Lower leg skin (tissue), 4 donors: ENCODE data around the gene NR3C2. TPM values are rescaled to one million over a fixed set of nuclear protein-coding genes. Genes with fewer than 3 reads are reported as not detected.

ENCODE experiments used
- DNase-seq, 2 donors: peaks; one replicate each; pipeline ENCODE4 v3.0.0-alpha.2; 2019; ENCODE audit warnings: low spot score in 2 of 2
- H3K4me3 ChIP-seq: fragments of 200-600 bp; sonication (generic); 2 replicates; pipeline ENCODE4 v1.5.1; 2017; ENCODE audit warnings: mild to moderate bottlenecking, low read depth; ENCODE audit not compliant: poor library complexity, severe bottlenecking
- POLR2A ChIP-seq, 2 donors: fragments of 450-650 bp; IDR thresholded peaks; one replicate each; pipeline ENCODE4 v1.6.1; 2016 to 2017; ENCODE audit warnings: antibody characterized with exemption in 2 of 2, mild to moderate bottlenecking in 1 of 2, moderate library complexity in 1 of 2
- WGBS, 2 donors: methylation state at CpG; one replicate each; pipeline ENCODE4 v1.1.5; 2018; 5-methylcytosine and 5-hydroxymethylcytosine counted together
- intact Hi-C: fragments of 100-400 bp; cut with DNase I; formaldehyde crosslinking; loops from one replicate; pipeline ENCODE4 v1.15.0; 2023; ENCODE audit warnings: low total_unique reads
- total RNA-seq, 4 donors: library from RNA; depleted of rRNA; stranded (reverse); fragments of >200 nt; gene quantifications; one replicate each; pipeline ENCODE4 v1.1.0, GENCODE V29; 2016
- TF ChIP-seq, protein P1 (sequence below), 3 donors: fragments of 450-650 bp; IDR thresholded peaks; one replicate each; pipeline ENCODE4 v1.5.1; 2016; ENCODE audit warnings: antibody characterized with exemption in 3 of 3, mild to moderate bottlenecking in 3 of 3, moderate library complexity in 2 of 3

Gene NR3C2
- total RNA-seq, 4 donors from 2014 or later, result 9.7 to 21.3 (median 10.6) TPM

DNA sequence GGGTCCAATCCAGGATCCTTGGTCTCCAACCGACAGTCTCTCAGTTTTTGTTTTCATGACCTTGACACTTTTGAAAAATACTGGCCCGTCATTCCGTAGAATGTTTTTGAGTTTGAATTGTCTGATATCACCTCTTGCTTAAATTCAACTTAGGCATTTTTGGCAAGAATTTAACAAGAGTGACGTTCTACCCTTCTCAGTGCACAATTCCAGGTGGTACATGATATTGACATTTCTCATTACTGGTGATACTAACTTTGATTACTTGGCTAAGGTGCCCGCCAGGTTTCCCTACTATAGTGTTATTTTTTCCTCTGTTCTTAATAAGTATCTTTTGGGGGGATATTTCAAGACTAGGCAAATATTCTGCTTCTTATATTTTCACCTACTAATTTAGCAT lies 215.1 kb downstream of the NR3C2 start:
- no peak for DNase-seq
- WGBS, 2 donors, result 94 to 97% methylated on average over 5 of the region's 5 CpGs
- TF ChIP-seq, protein P1, sequence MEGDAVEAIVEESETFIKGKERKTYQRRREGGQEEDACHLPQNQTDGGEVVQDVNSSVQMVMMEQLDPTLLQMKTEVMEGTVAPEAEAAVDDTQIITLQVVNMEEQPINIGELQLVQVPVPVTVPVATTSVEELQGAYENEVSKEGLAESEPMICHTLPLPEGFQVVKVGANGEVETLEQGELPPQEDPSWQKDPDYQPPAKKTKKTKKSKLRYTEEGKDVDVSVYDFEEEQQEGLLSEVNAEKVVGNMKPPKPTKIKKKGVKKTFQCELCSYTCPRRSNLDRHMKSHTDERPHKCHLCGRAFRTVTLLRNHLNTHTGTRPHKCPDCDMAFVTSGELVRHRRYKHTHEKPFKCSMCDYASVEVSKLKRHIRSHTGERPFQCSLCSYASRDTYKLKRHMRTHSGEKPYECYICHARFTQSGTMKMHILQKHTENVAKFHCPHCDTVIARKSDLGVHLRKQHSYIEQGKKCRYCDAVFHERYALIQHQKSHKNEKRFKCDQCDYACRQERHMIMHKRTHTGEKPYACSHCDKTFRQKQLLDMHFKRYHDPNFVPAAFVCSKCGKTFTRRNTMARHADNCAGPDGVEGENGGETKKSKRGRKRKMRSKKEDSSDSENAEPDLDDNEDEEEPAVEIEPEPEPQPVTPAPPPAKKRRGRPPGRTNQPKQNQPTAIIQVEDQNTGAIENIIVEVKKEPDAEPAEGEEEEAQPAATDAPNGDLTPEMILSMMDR (IDR thresholded peaks at IDR 0.05), result no peak
- no peak for TF ChIP-seq POLR2A (IDR thresholded peaks at IDR 0.05)
- no peak overlapping the region for H3K4me3 ChIP-seq
- intact Hi-C loops, result no loop called here

DNA sequence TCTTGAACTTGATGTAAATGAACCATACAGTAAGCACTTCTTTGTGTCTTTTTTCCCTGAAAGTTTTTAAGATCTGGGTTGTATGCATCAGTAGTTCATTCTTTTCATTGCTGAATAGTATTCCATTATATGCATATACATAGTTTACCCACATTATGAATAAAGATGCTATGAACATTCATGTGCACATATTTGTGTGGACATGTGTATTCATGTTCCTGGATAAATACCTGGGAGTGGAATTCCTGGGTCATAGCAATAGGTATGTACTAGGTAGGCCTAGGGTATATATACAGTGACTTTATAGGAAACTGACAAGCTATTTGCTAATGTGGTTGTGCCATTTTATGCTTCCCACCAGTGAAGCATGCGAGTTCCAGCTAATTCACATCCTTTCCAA lies 215.9 kb downstream of the NR3C2 start:
- TF ChIP-seq, protein P1 (IDR thresholded peaks at IDR 0.05), result no peak
- TF ChIP-seq POLR2A (IDR thresholded peaks at IDR 0.05), result no peak
- H3K4me3 ChIP-seq, result no peak overlapping the region
- no peak for DNase-seq
- intact Hi-C loops, result no loop called here
- WGBS, 2 donors, result 90 to 100% methylated on average over 1 of the region's 1 CpG

DNA sequence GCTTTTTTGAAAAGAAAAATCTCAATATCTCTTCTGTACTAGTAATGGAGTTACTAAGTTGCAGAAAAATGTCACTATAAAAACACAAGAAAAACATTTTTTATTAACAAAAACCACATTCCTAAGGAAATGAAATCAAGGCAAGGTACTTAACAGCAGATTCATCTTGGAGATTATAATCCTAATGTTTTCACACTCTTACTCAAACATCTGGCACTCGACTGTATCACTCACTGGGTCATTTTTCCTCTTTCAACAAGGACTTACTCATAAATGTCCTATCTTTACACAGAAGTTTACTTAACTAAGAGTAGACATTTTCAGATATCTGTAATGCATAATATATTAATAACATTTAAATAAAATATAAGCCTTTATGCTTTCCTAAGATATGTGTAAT lies 216.6 kb downstream of the NR3C2 start:
- no peak for TF ChIP-seq POLR2A (IDR thresholded peaks at IDR 0.05)
- TF ChIP-seq, protein P1 (IDR thresholded peaks at IDR 0.05), result no peak
- no peak overlapping the region for H3K4me3 ChIP-seq
- no peak for DNase-seq
- intact Hi-C loops, result no loop called here
- WGBS, 2 donors, result 58 to 65% methylated on average over 1 of the region's 1 CpG

GRCh38 chr4:148224476-148224875 lies 217.7 kb downstream of the NR3C2 start:
- TF ChIP-seq, protein P1 (IDR thresholded peaks at IDR 0.05), result no peak
- no peak for TF ChIP-seq POLR2A (IDR thresholded peaks at IDR 0.05)
- WGBS, 2 donors, result 64 to 89% methylated on average over 3 of the region's 3 CpGs

DNA sequence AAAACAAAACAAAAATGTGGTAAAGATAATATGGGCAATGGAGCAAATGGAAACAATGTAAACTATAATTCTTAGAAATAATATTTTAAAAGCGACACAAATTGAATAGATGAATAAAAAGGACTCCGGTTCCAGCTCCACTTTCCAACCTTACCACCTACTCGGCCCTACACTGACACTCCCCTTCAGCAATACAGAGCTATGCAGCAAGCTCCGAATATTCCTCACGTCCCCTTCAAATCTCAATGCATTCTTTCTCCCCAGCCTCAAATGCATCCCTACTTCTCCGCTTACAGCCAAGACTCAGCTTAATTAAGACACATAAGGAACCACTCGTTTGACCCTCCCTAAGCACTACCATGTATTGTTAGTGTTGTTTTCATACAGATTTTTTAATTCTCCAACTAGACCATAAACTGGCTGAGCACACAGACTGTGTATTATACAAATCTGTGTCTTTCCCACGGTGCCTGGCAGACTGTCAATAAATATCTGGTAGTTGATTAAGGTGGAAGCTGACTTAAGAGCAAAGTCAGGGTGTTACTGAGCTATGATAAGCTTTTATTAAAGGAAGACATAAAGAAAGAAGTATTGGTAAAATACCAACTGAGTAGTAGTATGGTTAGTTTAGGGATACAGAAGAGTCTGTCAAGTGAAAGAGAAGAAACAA lies 219.1 kb downstream of the NR3C2 start:
- WGBS, 2 donors, result 83 to 84% methylated on average over 8 of the region's 8 CpGs
- intact Hi-C loops, result no loop called here
- no peak for TF ChIP-seq POLR2A (IDR thresholded peaks at IDR 0.05)
- TF ChIP-seq, protein P1 (IDR thresholded peaks at IDR 0.05), result no peak
- H3K4me3 ChIP-seq, result no peak overlapping the region
- no peak for DNase-seq

More at GRCh38 chr4:148224476-148224875, 217.7 kb downstream of the NR3C2 start:
- no peak for DNase-seq
- intact Hi-C loops, result no loop called here
- no peak overlapping the region for H3K4me3 ChIP-seq
